ENCODE results near the gene RASA3. TPM values are rescaled to one million over a fixed set of nuclear protein-coding genes. Genes with fewer than 3 reads are reported as not detected.
"Not testable (repeated sequence)": the region's sequence is repeated elsewhere in the genome, so short reads cannot be mapped to it uniquely, and the experiment has no call there.

The RASA3 gene
- total RNA-seq, 1 experiment from 2014 or later = 10.0 TPM

GRCh38 chr13:114103801-114104654 is 28.4 kb downstream of the RASA3 start:
- ChIA-PET POLR2A (ENCODE audit: unreplicated experiment) (no interaction called here), CTCF (no interaction called here)
- BruUV-seq (replicated peaks) = no TSS peak
- H3K9me3 ChIP-seq (ENCODE audit: insufficient read depth, low read depth) = no peaks in the 10 kb centered on the region; the same call in 1 of the 2 replicates
- H2AFZ ChIP-seq = no peak overlapping the region
- no peaks in the 10 kb centered on the region for H4K20me1 ChIP-seq (ENCODE audit: insufficient read depth)
- H3K4me1 ChIP-seq (replicated peaks; ENCODE audit: insufficient read depth) = no peaks in the 10 kb centered on the region
- no peaks in the 10 kb centered on the region for H3K79me2 ChIP-seq (ENCODE audit: low read depth)
- H3F3A ChIP-seq (ENCODE audit: insufficient read depth, low read depth) = peaks cover 15% of the 10 kb centered on the region; the same call in 1 of the 2 replicates
- TF ChIP-seq EZH2 (IDR thresholded peaks at IDR 0.05; ENCODE audit: low read depth) (no peak), CTCF (conservative IDR thresholded peaks at IDR 0.05) (no peak)
- no peak overlapping the region for H3K4me3 ChIP-seq
- no peak overlapping the region for H3K27ac ChIP-seq
- H3K4me2 ChIP-seq = no peak overlapping the region
- no peak for DNase-seq
- intact Hi-C loops (cut with micrococcal nuclease; ENCODE audit: unreplicated experiment) = no loop called here
- no peaks in the 10 kb centered on the region for H3K27me3 ChIP-seq (ENCODE audit: insufficient read depth, low read depth)
- no peaks in the 10 kb centered on the region for H3K9me2 ChIP-seq (ENCODE audit: insufficient read depth)
- H3K36me3 ChIP-seq (ENCODE audit: low read depth) = no peaks in the 10 kb centered on the region

GRCh38 chr13:114103289-114103621 is 29.2 kb downstream of the RASA3 start:
- intact Hi-C loops (cut with micrococcal nuclease; ENCODE audit: unreplicated experiment); H3K79me2 ChIP-seq (ENCODE audit: low read depth); DNase-seq; H3K4me1 ChIP-seq (replicated peaks; ENCODE audit: insufficient read depth); H3K27me3 ChIP-seq (ENCODE audit: insufficient read depth, low read depth); H4K20me1 ChIP-seq (ENCODE audit: insufficient read depth); H2AFZ ChIP-seq; H3K27ac ChIP-seq; CTCF ChIA-PET; H3K9me2 ChIP-seq (ENCODE audit: insufficient read depth); H3K36me3 ChIP-seq (ENCODE audit: low read depth); BruUV-seq (replicated peaks); H3K4me3 ChIP-seq; H3K4me2 ChIP-seq; POLR2A ChIA-PET (ENCODE audit: unreplicated experiment); H3K9me3 ChIP-seq (ENCODE audit: insufficient read depth, low read depth): not testable (repeated sequence)
- H3F3A ChIP-seq (ENCODE audit: insufficient read depth, low read depth) = peaks cover 15% of the 10 kb centered on the region; the same call in 1 of the 2 replicates

DNA sequence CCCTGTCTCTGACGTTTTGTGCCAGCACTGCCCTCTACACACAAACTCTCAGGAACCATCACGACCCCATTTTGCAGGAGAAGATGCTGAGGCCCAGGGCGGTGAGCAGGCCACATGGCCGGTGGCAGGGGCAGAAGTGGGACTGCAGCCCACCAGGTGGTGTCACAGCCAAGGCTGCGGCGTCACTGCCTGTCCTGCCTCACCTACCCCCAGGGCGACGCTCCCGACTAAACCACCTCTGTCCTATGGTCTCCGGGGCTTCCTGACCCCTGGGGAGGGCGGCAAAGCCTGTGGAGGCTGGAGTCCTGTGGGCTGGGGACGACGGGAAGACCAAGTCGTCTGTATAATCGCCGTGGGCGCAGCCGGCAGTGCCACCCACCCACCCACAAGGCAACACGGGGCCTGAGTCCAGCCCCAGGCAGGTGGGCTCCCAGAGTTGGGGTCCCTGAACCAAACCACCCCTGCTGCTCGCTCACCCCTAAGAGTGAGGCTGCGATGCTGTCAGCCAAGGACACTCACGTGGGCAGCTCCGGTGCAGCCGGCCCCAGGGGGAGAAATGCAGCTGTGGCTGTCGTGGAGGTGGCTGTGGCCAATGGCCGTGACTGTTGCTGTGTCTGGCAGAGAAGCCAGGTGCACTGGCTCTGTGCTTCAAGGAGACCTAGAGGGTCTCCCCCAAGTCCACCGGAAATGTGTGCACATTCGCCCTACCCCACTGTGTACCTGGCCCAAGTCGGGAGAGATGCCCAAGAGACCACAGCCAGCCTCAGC is 29.7 kb downstream of the RASA3 start:
- no peak overlapping the region for H3K4me3 ChIP-seq
- TF ChIP-seq EZH2 (IDR thresholded peaks at IDR 0.05; ENCODE audit: low read depth) (no peak), CTCF (conservative IDR thresholded peaks at IDR 0.05) (no peak)
- ChIA-PET CTCF (no interaction called here), POLR2A (ENCODE audit: unreplicated experiment) (no interaction called here)
- peaks cover 15% of the 10 kb centered on the region; the same call in 1 of the 2 replicates for H3F3A ChIP-seq (ENCODE audit: insufficient read depth, low read depth)
- H3K79me2 ChIP-seq (ENCODE audit: low read depth) = no peaks in the 10 kb centered on the region
- no peaks in the 10 kb centered on the region; the same call in 1 of the 2 replicates for H3K9me3 ChIP-seq (ENCODE audit: insufficient read depth, low read depth)
- no peak overlapping the region for H2AFZ ChIP-seq
- H3K36me3 ChIP-seq (ENCODE audit: low read depth) = no peaks in the 10 kb centered on the region
- no peaks in the 10 kb centered on the region for H3K9me2 ChIP-seq (ENCODE audit: insufficient read depth)
- H3K27ac ChIP-seq = no peak overlapping the region
- no peaks in the 10 kb centered on the region for H4K20me1 ChIP-seq (ENCODE audit: insufficient read depth)
- BruUV-seq (replicated peaks) = no TSS peak
- no peaks in the 10 kb centered on the region for H3K4me1 ChIP-seq (replicated peaks; ENCODE audit: insufficient read depth)
- H3K27me3 ChIP-seq (ENCODE audit: insufficient read depth, low read depth) = no peaks in the 10 kb centered on the region
- no peak overlapping the region for H3K4me2 ChIP-seq
- DNase-seq = no peak
- intact Hi-C loops (cut with micrococcal nuclease; ENCODE audit: unreplicated experiment) = no loop called here
